ENCODE measurements around the gene TCP11.

TCP11 gene

GRCh38 chr6:35141007-35141655 is at the start of gene TCP11:
TSS of gene TCP11 (minus strand) at chr6:35141339. CDS start at chr6:35140870, 469 bp downstream.
- DNase-seq = no peak

DNA sequence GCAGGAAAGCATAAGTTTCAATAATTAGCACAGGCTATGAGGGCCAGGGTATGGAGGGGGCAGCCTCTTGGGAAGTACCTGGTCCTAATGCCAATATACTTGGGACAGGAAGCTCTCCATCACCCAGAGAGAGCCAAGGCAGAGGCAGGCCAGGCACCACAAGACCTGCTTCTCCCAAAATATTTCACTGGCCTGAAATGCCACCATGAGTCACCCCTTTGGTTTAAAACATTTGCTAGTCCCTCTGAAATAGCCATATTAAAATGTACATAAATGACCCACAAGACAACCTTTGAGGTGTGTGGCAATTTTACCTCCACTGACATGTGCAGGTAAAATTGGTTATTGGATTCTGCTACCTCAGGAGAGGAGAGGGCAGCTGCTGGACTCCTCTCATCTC is 49.2 kb upstream of the TCP11 start:
- DNase-seq = no peak

DNA sequence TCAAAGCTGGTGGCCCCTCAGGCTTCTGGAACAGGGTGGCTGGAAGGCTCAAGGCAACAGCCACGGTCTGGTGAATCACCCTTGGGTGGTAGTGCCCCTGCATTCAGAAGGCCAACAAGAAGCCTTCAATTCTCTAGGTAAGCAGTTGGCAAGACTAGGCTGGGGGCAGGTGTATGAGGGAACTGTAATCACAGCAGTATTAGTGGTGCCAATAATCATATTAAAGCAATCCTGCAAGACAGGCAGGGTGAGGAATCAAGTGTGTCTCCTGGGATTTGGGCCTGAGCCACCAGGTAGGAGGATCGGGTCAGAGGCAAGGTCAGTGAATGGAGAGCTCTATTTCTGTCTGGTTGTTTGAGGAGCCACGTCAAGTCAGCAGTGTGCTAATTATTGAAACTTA is 47.7 kb upstream of the TCP11 start:
- DNase-seq = no peak

DNA sequence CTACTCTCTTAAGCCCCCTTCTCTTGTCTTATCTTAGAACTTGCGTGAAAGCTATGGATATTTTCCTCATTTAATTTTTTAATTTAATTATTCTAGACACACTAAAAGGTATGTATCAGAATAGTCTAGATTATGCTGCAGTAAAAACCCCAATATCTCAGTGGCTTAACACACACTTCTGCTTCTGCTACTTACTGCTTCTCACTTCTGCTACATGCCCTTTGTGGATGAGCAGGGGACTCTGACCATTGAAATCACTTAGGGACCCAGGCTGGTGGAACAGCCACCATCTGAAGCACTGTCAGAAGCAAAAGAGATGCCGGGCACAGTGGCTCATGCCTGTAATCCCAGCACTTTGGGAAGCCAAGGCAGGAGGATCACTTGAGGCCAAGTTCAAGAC is 45.4 kb upstream of the TCP11 start:
- no peak for DNase-seq

- DNase-seq = no peak
Observed at GRCh38 chr6:35185971-35186370, 44.8 kb upstream of the TCP11 start.

GRCh38 chr6:35185302-35185681 is 44.2 kb upstream of the TCP11 start:
- peak; percentile 72 for DNase-seq

DNA sequence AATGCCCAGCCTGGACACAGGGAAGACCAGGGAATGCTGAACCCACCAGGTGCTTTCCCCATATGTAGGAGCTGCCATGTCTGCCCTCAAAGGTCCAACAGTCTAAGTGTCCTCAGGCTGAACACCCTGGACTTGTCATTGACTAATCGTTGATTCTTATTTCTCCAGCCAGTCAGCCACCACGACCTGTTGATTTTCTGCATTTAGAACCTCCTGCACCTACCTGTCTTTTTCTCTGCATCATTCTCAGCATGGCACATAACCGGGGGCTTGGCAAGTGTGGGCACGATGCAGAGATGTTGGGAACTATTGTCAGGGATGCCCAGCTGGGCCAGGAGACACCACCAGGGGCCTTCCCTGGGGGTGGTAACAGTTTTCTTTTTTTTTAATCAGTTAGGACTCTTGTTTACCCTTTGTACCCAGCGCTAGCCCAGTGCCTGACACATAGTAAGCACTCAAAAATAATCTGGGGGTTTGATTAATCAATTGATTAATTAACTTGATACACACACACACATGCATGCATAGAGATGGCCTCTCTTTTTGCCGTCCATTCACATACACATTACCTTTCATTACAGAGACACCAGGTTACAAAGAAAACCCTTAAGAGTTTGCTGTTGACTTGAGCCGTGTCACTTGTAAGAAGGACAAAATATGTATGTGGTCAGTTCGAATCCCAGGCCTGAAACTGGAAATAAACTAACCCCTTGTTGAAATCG is 43.6 kb upstream of the TCP11 start:
- DNase-seq = no peak

- DNase-seq = no peak
Observed at GRCh38 chr6:35183935-35184334, 42.8 kb upstream of the TCP11 start.

DNA sequence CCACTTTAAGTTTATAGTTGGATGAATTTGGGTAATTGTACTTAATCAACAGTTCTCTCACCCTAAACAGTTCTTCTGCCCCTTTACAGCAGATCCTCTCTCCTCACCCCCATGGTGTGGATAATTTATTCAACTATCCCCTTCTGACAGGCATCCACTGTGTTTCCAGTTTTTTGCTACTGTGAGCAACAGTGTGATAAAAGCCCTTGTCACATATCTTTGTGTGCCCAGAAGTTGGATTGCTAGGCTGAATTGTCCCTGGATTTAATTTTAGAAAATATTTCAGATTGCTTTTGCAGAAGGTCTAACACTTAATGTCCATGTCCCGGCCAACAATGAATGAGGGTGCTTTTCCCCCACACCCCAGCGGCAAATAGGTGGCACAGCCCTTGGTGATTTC is 42.1 kb upstream of the TCP11 start:
- DNase-seq = no peak

DNA sequence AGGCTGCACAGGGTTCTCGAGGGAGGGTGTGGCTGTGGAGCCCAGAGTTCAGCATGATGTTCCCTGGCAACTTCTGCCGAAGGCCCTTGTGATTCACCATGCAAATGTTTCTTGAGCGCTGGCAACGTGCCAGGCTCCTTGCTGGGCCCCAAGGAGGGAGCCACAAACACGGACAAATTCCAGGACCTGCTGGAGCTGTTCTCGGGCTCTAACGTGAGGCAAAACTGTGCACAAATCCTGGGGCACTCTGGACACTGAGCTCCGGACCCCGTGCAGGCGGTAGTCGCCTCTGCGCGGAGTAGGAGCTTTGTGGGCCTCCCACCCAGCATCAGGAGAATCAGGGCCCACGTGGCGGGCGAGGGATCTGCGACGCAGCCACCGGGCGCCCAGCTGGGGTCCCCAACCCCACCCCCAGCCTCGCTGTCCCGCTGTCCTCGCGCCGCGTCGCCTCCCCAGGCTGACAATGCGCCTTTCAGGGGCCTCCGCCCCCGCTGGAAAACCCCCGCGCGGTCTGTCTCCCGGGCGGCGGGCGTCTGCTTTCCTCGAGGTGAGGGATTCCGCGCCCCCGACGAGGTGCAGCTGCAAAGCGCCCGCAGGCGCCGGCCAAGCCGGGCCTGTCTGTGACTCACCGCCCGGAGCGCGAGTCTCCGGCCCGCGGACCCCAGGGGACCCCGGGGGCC is 40.9 kb upstream of the TCP11 start:
- peak; percentile 89 for DNase-seq

- peak; percentile 88 for DNase-seq
Observed at GRCh38 chr6:35181308-35181932, 40.3 kb upstream of the TCP11 start.

GRCh38 chr6:35179901-35180535 is 38.9 kb upstream of the TCP11 start:
- no peak for DNase-seq

DNA sequence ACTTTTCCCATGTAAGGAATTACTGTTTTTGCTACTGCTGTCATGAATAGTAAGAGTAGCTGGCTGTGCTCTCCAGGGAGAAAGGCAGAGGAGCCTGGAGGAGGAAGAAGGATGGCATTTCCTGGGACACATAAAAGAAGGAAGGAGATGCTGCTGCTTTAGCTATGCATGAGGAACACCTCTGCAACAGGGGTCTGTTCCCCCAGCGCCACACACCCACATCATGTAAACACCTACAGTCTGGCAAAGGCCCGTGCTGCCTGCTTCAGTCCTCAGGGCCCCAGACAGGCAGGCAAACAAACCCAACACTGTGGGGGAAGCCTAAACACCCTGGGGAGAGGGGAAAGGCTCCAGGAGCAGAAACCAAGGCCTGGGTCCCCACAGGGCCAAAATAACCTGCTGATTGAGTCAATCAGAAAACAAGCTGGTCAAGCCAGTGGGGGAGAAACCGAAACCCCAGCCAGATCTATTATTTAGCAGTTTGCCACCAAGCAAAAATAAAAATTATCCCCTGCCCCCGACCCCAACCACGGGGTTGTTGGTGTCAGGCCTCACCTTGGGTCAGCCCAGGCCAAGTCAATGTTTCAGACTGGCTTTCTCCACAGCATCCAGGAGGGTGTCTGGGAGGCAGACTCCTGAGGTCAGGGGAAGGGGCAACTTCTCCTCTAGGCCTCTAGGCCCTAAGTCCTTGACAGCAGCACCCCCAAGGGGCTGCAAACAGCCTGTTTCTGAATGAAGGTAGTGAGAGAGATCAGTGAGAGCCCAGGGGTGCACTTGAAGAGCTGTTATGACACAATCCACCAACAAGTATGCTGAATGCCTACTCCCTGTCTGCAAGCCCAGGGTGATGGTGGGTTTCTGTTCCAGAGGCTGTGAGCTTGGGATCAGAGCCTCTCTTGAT is 38.0 kb upstream of the TCP11 start:
- no peak for DNase-seq

- no peak for DNase-seq
Observed at GRCh38 chr6:35178012-35178411, 36.9 kb upstream of the TCP11 start.

DNA sequence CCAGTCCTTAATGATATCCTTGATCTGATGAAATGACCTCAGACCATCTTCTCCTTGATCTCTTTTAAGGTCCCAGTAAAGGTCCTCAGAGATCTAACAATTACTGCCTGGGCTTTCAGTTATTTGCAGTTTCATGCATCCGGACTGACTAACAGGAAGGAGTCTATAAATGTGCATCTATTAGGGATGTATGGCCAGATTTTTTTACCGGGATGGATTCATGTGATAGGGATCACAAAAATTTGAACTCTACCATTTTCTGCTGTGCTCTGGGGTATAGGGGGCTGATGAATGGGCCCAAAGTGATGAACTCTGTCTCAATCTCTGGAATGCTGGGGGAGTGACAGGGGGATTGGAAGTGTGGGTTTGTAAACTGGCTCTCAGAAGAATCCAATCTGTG is 36.5 kb upstream of the TCP11 start:
- DNase-seq = peak; percentile 83

DNA sequence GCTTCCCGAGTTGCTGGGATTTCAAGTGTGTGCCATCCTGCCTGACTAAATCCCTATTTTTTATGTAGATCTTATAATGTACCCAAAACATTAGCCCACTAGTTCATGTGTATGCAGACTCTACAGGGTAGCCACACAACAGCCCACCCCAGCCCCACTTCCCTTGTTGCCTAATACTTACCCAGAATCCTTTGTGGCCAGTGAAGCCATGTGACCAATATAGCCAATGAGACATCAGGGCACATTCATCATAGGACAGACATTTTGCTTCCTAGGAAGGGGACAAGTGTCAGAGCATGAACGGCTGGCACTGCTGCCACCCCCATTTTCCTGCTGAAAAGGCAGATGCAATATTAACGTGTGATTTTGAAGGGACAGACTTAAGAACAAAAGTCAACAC is 36.0 kb upstream of the TCP11 start:
- no peak for DNase-seq

DNA sequence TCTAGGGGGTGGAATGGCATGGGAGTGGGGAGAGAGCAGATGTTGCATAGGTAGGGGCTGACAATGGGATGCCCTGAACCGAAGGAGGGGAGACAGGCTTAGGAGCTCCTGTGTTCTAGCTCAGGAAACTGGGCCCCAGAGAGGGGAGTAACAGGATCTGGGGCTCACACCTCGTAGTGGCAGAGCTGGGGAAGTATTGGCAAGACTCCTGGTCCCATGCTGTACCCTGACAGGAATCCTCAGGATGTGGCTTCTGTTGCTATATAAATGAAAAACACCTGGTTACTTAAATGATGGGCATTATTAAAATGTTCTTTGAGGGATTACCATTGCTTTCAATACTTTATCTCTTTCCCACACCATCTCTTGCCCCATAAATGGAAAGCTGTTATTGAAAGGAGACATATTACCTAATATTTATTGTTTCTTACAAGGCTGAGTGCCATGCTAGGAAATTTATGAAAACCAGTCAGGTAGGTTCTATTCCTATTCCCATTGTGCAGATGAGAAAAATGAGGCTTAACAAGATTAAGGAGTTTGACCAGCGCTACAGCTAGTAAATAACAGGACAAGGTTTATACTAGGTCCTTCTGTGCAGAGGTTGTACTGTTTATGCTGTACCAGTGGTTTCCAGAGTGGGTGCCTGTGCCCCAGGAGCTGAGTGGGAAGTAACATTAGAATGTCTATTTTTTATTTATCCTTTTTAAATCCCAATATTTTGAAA is 35.3 kb upstream of the TCP11 start:
- no peak for DNase-seq

GRCh38 chr6:35174501-35174900 is 33.4 kb upstream of the TCP11 start:
- no peak for DNase-seq

DNA sequence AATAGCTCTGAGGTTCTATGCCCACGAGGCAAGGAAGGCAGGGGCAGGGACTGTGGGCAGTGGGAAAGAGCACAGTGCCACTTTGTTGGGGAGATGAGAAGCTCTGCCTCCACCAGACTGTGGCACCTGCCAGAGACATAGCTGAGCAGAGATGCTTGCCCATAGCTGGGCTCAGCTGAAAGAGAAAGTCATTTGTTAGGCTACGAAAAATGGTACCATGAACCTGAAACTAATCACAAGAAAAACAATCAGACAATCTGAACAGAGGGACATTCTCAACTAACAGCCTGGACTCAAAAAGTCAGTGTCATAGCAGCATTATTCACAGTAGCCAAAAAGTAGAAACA is 32.9 kb upstream of the TCP11 start:
- no peak for DNase-seq

- peak; percentile 49 for DNase-seq
Observed at GRCh38 chr6:35173427-35174087, 32.4 kb upstream of the TCP11 start.

GRCh38 chr6:35173044-35173426 is 31.9 kb upstream of the TCP11 start:
- DNase-seq = peak; percentile 68

Measured in fibroblast of skin of right quadriceps (primary cell).